Activated CD4-positive, alpha-beta T cell treated with anti-CD3 and anti-CD28 coated beads, Interleukin-2, amount 10 ng/mL, durations not matched to agents 24 days and 14 days (primary cell): ENCODE results near the gene BAG3. TPM values are rescaled to one million over a fixed set of nuclear protein-coding genes. Genes with fewer than 3 reads are reported as not detected.

Source experiments
- DNase-seq: peaks from one replicate; pipeline ENCODE4 v3.0.0; 2022
- H3K27ac Mint-ChIP-seq: one replicate; pipeline ENCODE4 v1.8.0; 2022; ENCODE audit warnings: mild to moderate bottlenecking, mixed read lengths
- H3K27me3 Mint-ChIP-seq: one replicate; pipeline ENCODE4 v1.8.0; 2022; ENCODE audit warnings: mixed read lengths
- H3K36me3 Mint-ChIP-seq: one replicate; pipeline ENCODE4 v1.8.0; 2022; ENCODE audit warnings: low read depth, mild to moderate bottlenecking, mixed read lengths
- H3K4me1 Mint-ChIP-seq: one replicate; pipeline ENCODE4 v1.8.0; 2021; ENCODE audit warnings: mixed read lengths
- H3K4me3 Mint-ChIP-seq: one replicate; pipeline ENCODE4 v1.8.0; 2022; ENCODE audit warnings: mild to moderate bottlenecking, moderate library complexity, mixed read lengths
- H3K9me3 Mint-ChIP-seq: one replicate; pipeline ENCODE4 v1.8.0; 2021; ENCODE audit warnings: mixed read lengths
- intact Hi-C: fragments of 100-400 bp; cut with micrococcal nuclease; formaldehyde crosslinking; loops from one replicate; pipeline ENCODE4 v1.15.1; 2023
- total RNA-seq: library from RNA; stranded (reverse); gene quantifications from 2 replicates; pipeline ENCODE4 v1.2.3, GENCODE V29; 2022

Gene BAG3
- total RNA-seq, 1 donor from 2014 or later, result 29.1 TPM

DNA sequence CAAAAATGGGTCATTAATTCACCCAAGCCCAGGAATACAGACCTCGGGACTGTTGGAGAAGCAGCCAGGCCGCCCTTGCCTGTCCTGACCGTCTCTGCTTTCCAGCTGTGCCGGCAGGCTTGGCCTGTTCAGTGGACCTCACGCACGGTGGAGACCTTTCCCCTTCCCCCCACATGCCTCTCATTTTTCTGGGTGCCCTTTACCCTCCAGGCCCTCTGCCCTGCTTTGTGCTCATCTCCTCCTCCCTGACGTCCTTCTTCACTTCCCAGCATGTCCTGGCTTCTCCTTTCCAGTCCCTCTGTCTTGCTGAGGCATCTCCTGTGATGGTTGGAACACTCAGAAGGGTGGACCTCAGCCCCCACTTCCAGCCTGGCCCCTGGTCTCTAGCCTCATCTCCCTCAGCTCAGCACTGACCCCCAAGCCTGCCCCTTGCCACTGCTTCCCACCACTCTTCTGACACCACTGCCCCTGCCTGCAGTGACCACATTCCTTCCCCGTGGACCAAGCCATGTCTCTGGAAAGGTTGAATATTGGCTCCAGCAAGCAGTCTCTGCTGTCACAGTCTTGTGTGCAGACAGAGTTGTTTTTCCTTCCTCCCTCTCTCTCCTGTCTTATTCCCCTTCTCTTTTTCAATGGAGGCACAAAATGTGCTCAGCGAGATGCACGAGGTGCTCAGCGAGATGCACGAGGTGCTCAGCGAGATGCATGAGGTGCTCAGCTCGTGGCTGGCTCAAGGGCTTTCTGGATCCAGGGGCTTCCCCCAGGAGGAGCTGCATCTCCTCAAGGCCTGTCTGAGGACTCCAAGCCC lies 14.9 kb downstream of the BAG3 start:
- Mint-ChIP-seq H3K9me3 (no peaks in the 10 kb centered on the region), H3K4me1 (peaks cover 37% of the 10 kb centered on the region), H3K4me3 (no peak overlapping the region), H3K27ac (peak overlapping the region; percentile 57), H3K36me3 (peaks cover 22% of the 10 kb centered on the region), H3K27me3 (no peaks in the 10 kb centered on the region)
- no peak for DNase-seq
- intact Hi-C loops, result no loop called here

DNA sequence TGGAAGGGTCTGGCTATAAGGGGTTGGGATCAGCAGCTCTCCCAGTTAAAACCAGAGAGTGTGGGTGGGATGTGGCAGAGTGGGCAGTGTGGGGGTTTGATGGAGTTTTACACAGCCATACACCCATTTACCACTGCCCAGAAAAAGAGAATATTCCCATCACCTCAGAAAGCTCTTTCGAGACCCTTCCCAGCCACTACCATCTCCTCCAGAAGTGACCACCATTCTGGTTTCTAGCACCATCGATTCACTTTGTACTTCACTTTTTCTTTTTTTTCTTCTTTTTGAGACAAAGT lies 15.5 kb downstream of the BAG3 start:
- H3K4me1 Mint-ChIP-seq, result peaks cover 36% of the 10 kb centered on the region
- no peak for DNase-seq
- peaks cover 26% of the 10 kb centered on the region for H3K36me3 Mint-ChIP-seq
- intact Hi-C loops, result no loop called here
- H3K9me3 Mint-ChIP-seq, result no peaks in the 10 kb centered on the region
- no peak overlapping the region for H3K27ac Mint-ChIP-seq
- no peaks in the 10 kb centered on the region for H3K27me3 Mint-ChIP-seq
- no peak overlapping the region for H3K4me3 Mint-ChIP-seq

DNA sequence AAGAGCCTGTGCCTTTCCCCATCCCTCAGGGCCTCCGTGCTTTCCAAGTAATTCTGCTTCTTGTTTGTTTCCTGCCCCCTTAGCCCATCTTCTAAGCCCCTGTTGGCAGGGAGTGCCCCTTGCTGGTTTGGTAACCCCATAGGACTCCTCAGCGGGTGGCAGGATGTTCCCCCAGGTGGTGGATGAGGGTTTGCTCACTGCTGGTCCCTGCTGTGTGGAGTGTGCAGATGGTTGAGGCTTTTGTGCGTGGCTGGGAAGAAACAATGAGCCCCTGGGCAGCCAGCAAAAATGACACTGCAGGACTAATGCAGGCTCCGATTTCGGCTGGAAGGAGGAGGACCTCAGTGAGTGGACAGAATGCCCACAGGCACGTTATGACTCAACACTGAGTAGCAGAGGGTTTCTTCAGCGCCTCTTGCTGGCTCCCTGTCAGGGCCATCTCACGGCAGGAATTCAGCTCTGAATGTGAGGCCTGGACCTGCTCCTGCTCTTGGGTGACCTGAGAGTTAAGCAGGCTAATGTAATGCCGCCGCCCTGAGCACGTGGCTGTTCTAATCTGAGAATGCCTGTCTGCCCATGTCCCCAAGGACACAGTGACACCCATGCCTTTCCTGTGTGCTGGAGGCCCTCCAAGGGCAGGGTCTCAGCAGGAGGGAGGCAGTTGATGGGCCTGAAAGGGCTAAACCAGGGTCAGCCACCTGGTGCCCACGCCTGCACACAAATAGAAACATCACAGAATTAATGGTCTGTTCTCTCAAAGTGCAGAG lies 16.6 kb downstream of the BAG3 start:
- Mint-ChIP-seq H3K4me3 (no peak overlapping the region), H3K9me3 (no peaks in the 10 kb centered on the region), H3K27me3 (no peaks in the 10 kb centered on the region), H3K27ac (peak overlapping the region; percentile 15), H3K4me1 (peaks cover 30% of the 10 kb centered on the region), H3K36me3 (peaks cover 30% of the 10 kb centered on the region)
- DNase-seq, result no peak
- intact Hi-C loops, result no loop called here

DNA sequence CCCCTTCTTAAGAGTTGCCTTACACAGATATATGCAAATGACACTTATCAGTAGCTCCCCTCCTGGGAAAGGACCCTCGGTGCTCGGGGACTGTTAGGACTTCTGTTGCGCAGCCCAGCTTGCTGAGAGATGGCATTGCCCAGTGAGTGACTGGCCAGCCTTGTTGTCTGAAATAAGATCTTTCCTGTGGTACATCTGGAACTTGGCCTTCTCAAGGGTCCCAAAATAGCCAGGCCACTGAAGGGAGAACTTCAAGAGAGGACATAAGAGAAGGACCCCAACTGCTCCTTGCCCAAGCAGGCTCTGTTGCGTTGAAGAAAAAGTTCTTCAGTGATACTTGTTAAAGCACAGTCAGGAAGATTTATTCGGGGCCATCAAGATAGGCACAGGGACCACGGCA lies 17.3 kb downstream of the BAG3 start:
- H3K27ac Mint-ChIP-seq, result peak overlapping the region; percentile 34
- H3K9me3 Mint-ChIP-seq, result no peaks in the 10 kb centered on the region
- H3K36me3 Mint-ChIP-seq, result peaks cover 36% of the 10 kb centered on the region
- no peak for DNase-seq
- H3K4me1 Mint-ChIP-seq, result peaks cover 25% of the 10 kb centered on the region
- H3K4me3 Mint-ChIP-seq, result no peak overlapping the region
- intact Hi-C loops, result no loop called here
- H3K27me3 Mint-ChIP-seq, result no peaks in the 10 kb centered on the region

DNA sequence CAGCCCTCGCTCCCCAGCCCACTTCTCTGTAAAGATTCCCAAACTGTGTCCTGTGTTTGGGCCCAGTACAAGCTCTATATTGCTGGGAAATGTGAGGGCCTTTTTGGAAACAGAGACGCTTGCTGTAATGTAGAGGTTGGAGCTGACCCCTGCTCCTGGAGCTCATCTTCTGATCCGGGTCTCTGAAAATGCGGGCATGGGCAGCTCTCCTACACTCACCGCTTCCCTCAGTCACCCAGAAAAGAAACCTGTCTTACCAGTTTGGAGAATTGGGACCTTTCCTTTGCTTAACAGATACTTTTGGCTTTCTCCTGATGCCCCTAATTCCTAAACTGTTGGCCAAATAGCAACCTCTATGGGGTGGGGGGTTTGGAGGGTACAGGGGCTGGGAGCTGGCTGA lies 18.2 kb downstream of the BAG3 start:
- H3K27ac Mint-ChIP-seq, result no peak overlapping the region
- intact Hi-C loops, result no loop called here
- DNase-seq, result no peak
- H3K36me3 Mint-ChIP-seq, result peaks cover 39% of the 10 kb centered on the region
- no peaks in the 10 kb centered on the region for H3K9me3 Mint-ChIP-seq
- H3K27me3 Mint-ChIP-seq, result no peaks in the 10 kb centered on the region
- H3K4me1 Mint-ChIP-seq, result peaks cover 17% of the 10 kb centered on the region
- H3K4me3 Mint-ChIP-seq, result no peak overlapping the region

DNA sequence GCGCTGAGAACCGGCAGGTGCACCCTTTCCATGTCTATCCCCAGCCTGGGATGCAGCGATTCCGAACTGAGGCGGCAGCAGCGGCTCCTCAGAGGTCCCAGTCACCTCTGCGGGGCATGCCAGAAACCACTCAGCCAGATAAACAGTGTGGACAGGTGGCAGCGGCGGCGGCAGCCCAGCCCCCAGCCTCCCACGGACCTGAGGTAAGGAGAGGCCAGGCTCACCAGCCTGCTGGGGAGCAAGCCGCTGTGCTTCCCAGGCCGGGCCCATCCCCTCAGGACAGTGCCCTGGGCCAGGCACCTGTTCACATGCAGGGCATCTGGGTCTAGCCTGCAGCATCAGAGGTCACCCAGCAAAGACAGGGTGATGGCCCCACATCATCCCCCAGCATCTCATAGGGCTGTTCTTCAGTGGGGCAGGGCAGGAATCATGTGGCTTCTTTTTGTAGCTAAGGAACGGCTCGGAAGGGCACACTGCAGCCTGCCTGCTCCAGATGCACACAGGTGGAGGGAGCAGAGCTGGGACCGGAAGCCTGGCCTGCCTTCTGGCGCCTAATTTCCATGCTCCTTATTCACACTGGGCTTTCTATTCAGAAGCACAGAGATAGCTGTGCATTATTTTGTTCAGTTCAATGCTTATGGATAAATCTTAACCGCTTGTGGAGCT lies 18.9 kb downstream of the BAG3 start:
- H3K9me3 Mint-ChIP-seq, result no peaks in the 10 kb centered on the region
- peaks cover 14% of the 10 kb centered on the region for H3K4me1 Mint-ChIP-seq
- peaks cover 39% of the 10 kb centered on the region for H3K36me3 Mint-ChIP-seq
- H3K27me3 Mint-ChIP-seq, result no peaks in the 10 kb centered on the region
- no peak for DNase-seq
- H3K27ac Mint-ChIP-seq, result no peak overlapping the region
- no peak overlapping the region for H3K4me3 Mint-ChIP-seq
- intact Hi-C loops, result no loop called here

DNA sequence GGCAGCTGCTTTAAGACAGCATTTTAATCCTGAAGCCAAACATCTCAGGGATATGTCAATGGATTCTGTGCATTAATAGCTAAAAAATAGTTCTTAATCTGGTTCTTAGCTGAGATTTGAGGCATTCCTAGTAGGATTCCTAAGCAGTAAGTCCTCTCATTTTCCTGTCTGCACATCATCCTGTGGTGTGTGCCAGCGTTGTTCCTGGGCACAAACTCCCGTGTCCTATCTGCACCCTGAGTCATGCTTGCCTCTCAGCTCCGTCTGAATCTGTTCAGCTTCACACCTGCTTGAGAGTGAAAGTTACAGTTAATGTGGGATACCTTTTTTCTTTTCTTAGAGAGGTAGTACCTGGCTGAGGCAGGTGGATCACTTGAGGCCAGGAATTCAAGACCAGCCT lies 19.5 kb downstream of the BAG3 start:
- Mint-ChIP-seq H3K4me3 (no peak overlapping the region), H3K36me3 (peaks cover 39% of the 10 kb centered on the region), H3K4me1 (peaks cover 14% of the 10 kb centered on the region), H3K27me3 (no peaks in the 10 kb centered on the region), H3K27ac (no peak overlapping the region), H3K9me3 (no peaks in the 10 kb centered on the region)
- DNase-seq, result no peak
- intact Hi-C loops, result no loop called here

DNA sequence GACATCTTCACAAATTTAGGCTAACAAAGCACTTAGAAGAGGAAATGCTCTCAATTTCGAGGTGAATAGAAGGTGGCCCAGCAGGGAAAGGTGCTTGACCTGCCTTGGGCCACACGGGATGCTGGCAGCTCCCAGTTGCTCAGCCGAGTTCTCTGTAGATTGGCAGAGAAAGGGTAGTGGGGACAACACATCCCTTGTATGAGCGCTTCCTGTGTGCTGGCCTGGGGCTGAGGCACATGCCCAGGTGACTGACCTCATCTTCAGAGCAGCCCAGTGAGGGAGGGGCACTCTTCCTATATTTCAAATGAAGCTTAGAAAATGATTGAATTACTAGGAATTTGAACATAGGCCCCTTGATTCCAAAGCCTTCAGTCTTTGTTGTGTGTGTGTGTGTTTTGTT lies 20.2 kb downstream of the BAG3 start:
- Mint-ChIP-seq H3K27me3 (no peaks in the 10 kb centered on the region), H3K4me3 (no peak overlapping the region), H3K36me3 (peaks cover 34% of the 10 kb centered on the region), H3K9me3 (no peaks in the 10 kb centered on the region), H3K4me1 (peaks cover 10% of the 10 kb centered on the region), H3K27ac (no peak overlapping the region)
- no peak for DNase-seq
- intact Hi-C loops, result no loop called here

DNA sequence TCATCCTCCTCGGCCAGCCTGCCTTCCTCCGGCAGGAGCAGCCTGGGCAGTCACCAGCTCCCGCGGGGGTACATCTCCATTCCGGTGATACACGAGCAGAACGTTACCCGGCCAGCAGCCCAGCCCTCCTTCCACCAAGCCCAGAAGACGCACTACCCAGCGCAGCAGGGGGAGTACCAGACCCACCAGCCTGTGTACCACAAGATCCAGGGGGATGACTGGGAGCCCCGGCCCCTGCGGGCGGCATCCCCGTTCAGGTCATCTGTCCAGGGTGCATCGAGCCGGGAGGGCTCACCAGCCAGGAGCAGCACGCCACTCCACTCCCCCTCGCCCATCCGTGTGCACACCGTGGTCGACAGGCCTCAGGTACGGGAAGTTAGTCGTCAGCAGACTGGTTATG lies 21.1 kb downstream of the BAG3 start:
- Mint-ChIP-seq H3K4me3 (no peak overlapping the region), H3K36me3 (peaks cover 42% of the 10 kb centered on the region), H3K4me1 (peaks cover 3% of the 10 kb centered on the region), H3K9me3 (no peaks in the 10 kb centered on the region), H3K27ac (no peak overlapping the region), H3K27me3 (no peaks in the 10 kb centered on the region)
- no peak for DNase-seq
- intact Hi-C loops, result no loop called here

DNA sequence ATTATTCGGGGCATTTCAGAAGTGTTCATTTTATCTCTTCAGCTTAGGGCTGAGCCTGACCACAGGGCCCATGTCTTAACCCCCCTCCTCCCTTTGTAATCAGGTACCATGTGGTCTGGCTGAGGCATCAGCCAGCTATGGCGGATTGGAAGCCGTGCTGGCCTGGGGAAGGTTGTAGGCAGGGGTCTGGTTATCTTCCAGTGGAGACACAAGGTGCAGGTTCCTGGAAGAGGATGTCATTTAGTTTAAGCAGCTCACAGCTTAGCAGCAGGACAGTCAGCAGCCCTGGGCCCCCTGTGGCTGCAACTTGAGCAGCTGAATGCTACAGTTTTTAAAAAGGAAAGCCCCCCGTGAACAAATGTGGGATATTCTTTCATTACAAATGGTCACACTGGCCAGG lies 22.1 kb downstream of the BAG3 start:
- no peak for DNase-seq
- no peaks in the 10 kb centered on the region for H3K9me3 Mint-ChIP-seq
- intact Hi-C loops, result no loop called here
- no peak overlapping the region for H3K4me3 Mint-ChIP-seq
- H3K4me1 Mint-ChIP-seq, result peaks cover 3% of the 10 kb centered on the region
- no peaks in the 10 kb centered on the region for H3K27me3 Mint-ChIP-seq
- H3K36me3 Mint-ChIP-seq, result peaks cover 45% of the 10 kb centered on the region
- peak overlapping the region; percentile 54 for H3K27ac Mint-ChIP-seq

DNA sequence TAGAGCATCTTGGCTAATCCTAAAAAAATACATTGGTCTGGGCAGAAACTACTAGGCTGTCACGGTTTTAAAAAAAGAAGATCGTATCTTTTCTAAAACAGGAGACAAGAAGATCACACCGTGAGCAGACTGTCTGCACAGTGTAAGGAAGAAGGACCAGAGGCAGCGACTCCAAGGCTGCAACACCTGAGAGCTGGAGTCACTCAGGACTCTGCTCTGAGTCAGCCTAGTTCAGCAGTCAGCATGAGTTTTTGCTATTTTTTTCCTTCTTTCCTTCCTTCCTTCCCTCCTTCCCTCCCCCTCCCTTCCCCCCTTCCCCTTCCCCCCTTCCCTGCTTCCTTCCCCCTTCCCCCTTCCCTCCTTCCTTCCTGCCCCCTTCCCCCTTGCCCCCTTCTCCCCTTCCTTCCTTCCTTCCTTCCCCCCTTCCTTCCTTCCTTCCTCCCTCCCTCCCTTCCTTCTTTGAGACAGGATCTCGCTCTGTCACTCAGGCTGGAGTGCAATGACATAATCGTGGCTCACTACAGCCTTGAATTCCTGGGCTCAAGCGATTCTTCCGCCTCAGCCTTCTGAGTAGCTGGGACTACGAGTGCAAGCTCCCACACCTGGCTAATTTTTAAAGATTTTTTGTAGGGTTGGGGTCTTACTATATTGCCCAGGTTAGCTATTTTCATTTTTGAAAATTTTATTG lies 24.4 kb downstream of the BAG3 start:
- Mint-ChIP-seq H3K4me1 (peaks cover 6% of the 10 kb centered on the region), H3K27me3 (no peaks in the 10 kb centered on the region), H3K36me3 (peaks cover 39% of the 10 kb centered on the region), H3K4me3 (no peak overlapping the region), H3K9me3 (no peaks in the 10 kb centered on the region), H3K27ac (no peak overlapping the region)
- no peak for DNase-seq
- intact Hi-C loops, result no loop called here

DNA sequence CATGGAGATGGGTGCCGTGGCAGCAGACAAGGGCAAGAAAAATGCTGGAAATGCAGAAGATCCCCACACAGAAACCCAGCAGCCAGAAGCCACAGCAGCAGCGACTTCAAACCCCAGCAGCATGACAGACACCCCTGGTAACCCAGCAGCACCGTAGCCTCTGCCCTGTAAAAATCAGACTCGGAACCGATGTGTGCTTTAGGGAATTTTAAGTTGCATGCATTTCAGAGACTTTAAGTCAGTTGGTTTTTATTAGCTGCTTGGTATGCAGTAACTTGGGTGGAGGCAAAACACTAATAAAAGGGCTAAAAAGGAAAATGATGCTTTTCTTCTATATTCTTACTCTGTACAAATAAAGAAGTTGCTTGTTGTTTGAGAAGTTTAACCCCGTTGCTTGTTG lies 25.9 kb downstream of the BAG3 start:
- no peak overlapping the region for H3K27ac Mint-ChIP-seq
- H3K4me3 Mint-ChIP-seq, result no peak overlapping the region
- H3K36me3 Mint-ChIP-seq, result peaks cover 29% of the 10 kb centered on the region
- peaks cover 17% of the 10 kb centered on the region for H3K4me1 Mint-ChIP-seq
- peaks cover 2% of the 10 kb centered on the region for H3K27me3 Mint-ChIP-seq
- H3K9me3 Mint-ChIP-seq, result no peaks in the 10 kb centered on the region
- intact Hi-C loops, result no loop called here
- no peak for DNase-seq

DNA sequence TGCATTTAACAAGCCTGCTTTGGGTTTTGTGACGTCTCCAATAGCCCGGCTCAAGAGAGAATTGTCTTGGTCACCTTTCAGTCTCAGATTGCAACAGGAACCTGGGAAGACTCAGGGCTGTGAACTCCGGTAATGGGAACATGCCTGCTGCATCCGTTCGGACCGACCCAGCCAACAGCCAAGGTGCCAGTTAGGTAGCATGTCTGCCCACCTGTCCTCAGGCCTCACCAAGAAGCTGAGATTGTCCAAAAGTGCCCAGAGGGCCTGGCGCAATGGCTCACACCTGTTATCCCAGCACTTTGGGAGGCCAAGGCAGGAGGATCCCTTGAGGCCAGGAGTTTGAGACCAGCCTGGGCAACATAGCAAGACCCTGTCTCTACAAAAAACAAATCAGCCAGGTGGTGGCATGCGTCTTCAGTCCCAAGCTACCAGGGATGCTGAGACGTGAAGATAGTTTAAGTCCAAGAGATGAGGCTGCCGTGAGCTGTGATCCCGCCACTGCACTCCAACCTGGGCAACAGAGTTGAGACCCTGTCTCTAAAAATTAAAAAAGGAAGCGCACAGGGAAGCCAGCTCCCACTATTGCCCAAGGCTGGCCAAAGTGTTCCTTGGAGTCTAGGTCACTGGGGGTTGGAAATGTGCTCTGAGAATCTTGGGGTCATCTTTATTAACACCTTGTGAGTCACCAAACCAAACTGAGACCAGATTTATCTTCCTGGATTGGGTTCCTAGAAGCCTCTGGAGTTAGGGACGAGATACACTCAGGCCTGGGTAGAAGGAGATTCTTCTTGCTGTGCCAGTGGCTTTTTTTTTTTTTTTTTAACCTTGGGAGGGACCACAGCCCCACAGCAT lies 26.9 kb downstream of the BAG3 start:
- intact Hi-C loops, result no loop called here
- no peak for DNase-seq
- H3K9me3 Mint-ChIP-seq, result no peaks in the 10 kb centered on the region
- H3K27ac Mint-ChIP-seq, result no peak overlapping the region
- peaks cover 24% of the 10 kb centered on the region for H3K36me3 Mint-ChIP-seq
- H3K27me3 Mint-ChIP-seq, result peaks cover 2% of the 10 kb centered on the region
- H3K4me1 Mint-ChIP-seq, result peaks cover 21% of the 10 kb centered on the region
- H3K4me3 Mint-ChIP-seq, result no peak overlapping the region
